ENCODE measurements around the gene CD151.
A peak's percentile ranks its signal among the peaks of the same experiment; 100 is the strongest.

GRCh38 chr11:783581-784015 lies 49.2 kb upstream of the CD151 start:
- TF ChIP-seq CTCF (IDR thresholded peaks at IDR 0.05) (peak; percentile 25 to 73 (median 56)), POLR2A (IDR thresholded peaks at IDR 0.05) (no peak), EP300 (IDR thresholded peaks at IDR 0.05) (no peak), POLR2AphosphoS5 (IDR thresholded peaks at IDR 0.05) (peak in 2 of 4 donors; percentile 16 to 42)

Measured in sigmoid colon (tissue), 4 donors.